Hematopoietic multipotent progenitor cell (in vitro differentiated cells): ENCODE results near the gene SLC38A3. TPM values are rescaled to one million over a fixed set of nuclear protein-coding genes. Genes with fewer than 3 reads are reported as not detected.
A peak's percentile ranks its signal among the peaks of the same experiment; 100 is the strongest.

Experiments
- DNase-seq, 3 donors: peaks; one replicate each; pipeline ENCODE4 v3.0.0-alpha.2; 2011 to 2015; ENCODE audit warnings: low read depth in 2 of 3, low spot score in 2 of 3
- total RNA-seq: library from RNA; depleted of rRNA; stranded (reverse); fragments of >200 nt; gene quantifications from one replicate; pipeline ENCODE4 v1.2.3, GENCODE V29; 2012

Gene SLC38A3
- total RNA-seq, 1 donor, result under 0.01 TPM

GRCh38 chr3:50190936-50191660, 14.0 kb upstream of the SLC38A3 start, which contains the start of gene GNAT1:
Gene GNAT1, plus strand, starts transcription at chr3:50191610. Its CDS starts 116 bp downstream, at chr3:50191726.
- no peak for DNase-seq

GRCh38 chr3:50192124-50192523, 12.9 kb upstream of the SLC38A3 start:
- no peak for DNase-seq

GRCh38 chr3:50192689-50193141, 12.4 kb upstream of the SLC38A3 start:
- DNase-seq, result peak; percentile 65 to 86 (median 69)

- no peak for DNase-seq
Measured at GRCh38 chr3:50193286-50193685, 11.8 kb upstream of the SLC38A3 start.

GRCh38 chr3:50193746-50194127, 11.3 kb upstream of the SLC38A3 start:
- no peak for DNase-seq

- DNase-seq, result peak; percentile 77 to 80 (median 80)
Measured at GRCh38 chr3:50194128-50194902, 10.8 kb upstream of the SLC38A3 start.

- peak in 2 of 3 donors; percentile 37 to 48 for DNase-seq
Measured at GRCh38 chr3:50194903-50195500, 10.1 kb upstream of the SLC38A3 start.

- no peak for DNase-seq
Measured at GRCh38 chr3:50195501-50196252, 9.4 kb upstream of the SLC38A3 start.

- no peak for DNase-seq
Measured at GRCh38 chr3:50196253-50196801, 8.7 kb upstream of the SLC38A3 start.

- DNase-seq, result no peak
Measured at GRCh38 chr3:50201573-50202315, 3.3 kb upstream of the SLC38A3 start.

GRCh38 chr3:50202353-50203112, 2.5 kb upstream of the SLC38A3 start:
- DNase-seq, result no peak

- no peak for DNase-seq
Measured at GRCh38 chr3:50203113-50203808, 1.8 kb upstream of the SLC38A3 start.

- no peak for DNase-seq
Measured at GRCh38 chr3:50203809-50204803, 965 bp upstream of the SLC38A3 start.

- DNase-seq, result peak in 2 of 3 donors; percentile 51 to 56
Measured at GRCh38 chr3:50205413-50206276, 574 bp downstream of the SLC38A3 start.

GRCh38 chr3:50207359-50208042, 2.4 kb downstream of the SLC38A3 start:
- no peak for DNase-seq
